Measurements from ENCODE around the gene RPRD1A.

DNA sequence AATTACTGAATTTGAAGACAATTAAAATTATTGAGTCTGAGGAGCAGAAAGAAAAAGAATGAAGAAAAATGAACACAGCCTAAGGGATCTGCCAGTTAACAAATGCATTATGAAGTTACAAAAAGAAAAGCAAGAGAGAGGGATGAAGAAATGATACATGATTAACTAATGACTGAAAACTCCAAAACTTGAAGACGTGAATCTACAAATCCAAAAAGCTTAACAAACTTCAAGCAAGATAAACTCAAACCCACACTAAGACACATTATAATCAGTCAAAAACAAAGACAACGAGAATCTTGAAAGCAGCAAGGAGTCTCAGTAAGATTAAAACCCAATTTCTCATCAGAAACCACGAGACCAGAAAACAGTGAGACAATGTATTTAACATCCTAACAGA is 15.6 kb downstream of the RPRD1A start:
- TF ChIP-seq, protein P1, sequence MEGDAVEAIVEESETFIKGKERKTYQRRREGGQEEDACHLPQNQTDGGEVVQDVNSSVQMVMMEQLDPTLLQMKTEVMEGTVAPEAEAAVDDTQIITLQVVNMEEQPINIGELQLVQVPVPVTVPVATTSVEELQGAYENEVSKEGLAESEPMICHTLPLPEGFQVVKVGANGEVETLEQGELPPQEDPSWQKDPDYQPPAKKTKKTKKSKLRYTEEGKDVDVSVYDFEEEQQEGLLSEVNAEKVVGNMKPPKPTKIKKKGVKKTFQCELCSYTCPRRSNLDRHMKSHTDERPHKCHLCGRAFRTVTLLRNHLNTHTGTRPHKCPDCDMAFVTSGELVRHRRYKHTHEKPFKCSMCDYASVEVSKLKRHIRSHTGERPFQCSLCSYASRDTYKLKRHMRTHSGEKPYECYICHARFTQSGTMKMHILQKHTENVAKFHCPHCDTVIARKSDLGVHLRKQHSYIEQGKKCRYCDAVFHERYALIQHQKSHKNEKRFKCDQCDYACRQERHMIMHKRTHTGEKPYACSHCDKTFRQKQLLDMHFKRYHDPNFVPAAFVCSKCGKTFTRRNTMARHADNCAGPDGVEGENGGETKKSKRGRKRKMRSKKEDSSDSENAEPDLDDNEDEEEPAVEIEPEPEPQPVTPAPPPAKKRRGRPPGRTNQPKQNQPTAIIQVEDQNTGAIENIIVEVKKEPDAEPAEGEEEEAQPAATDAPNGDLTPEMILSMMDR (IDR thresholded peaks at IDR 0.05), result no peak
- no peak for TF ChIP-seq POLR2A (IDR thresholded peaks at IDR 0.05)

Data from sigmoid colon (tissue), 3 donors.